Esophagus mucosa (tissue), 1 donor: ENCODE results near the gene CCL13. TPM values are rescaled to one million over a fixed set of nuclear protein-coding genes. Genes with fewer than 3 reads are reported as not detected.

ENCODE experiments used
- ATAC-seq: fragments of 200-7000 bp; cut with Tn5 transposase; one replicate; pipeline ENCODE4 v1.9.1; 2020
- total RNA-seq: library from RNA; stranded (reverse); gene quantifications from one replicate; pipeline ENCODE4 v1.2.4, GENCODE V29; 2023
- donor health status: DM: yes; HTN: yes; CAD: no.

Gene CCL13
- total RNA-seq, 1 donor from 2014 or later: 0.24 TPM

GRCh38 chr17:34386697-34387550 is 30.6 kb downstream of the CCL13 start:
- no peak for ATAC-seq

GRCh38 chr17:34387566-34387965 is 31.3 kb downstream of the CCL13 start:
- no peak for ATAC-seq

GRCh38 chr17:34389126-34389750 is 33.0 kb downstream of the CCL13 start:
- ATAC-seq: no peak

GRCh38 chr17:34390649-34391048 is 34.4 kb downstream of the CCL13 start:
- ATAC-seq: no peak

GRCh38 chr17:34391241-34391640 is 35.0 kb downstream of the CCL13 start:
- ATAC-seq: no peak

- no peak for ATAC-seq
Measured at GRCh38 chr17:34393401-34393800, 37.1 kb downstream of the CCL13 start.

GRCh38 chr17:34397265-34397664 is 41.0 kb downstream of the CCL13 start:
- no peak for ATAC-seq

GRCh38 chr17:34398990-34399389 is 42.7 kb downstream of the CCL13 start:
- no peak for ATAC-seq

GRCh38 chr17:34399725-34400124 is 43.4 kb downstream of the CCL13 start:
- no peak for ATAC-seq

- no peak for ATAC-seq
Measured at GRCh38 chr17:34400301-34400931, 44.1 kb downstream of the CCL13 start.

- no peak for ATAC-seq
Measured at GRCh38 chr17:34401165-34401564, 44.9 kb downstream of the CCL13 start.

- ATAC-seq: no peak
Measured at GRCh38 chr17:34403006-34403405, 46.7 kb downstream of the CCL13 start.

GRCh38 chr17:34406226-34406625 is 49.9 kb downstream of the CCL13 start:
- no peak for ATAC-seq

Other genes with a start within 250 kb of the CCL13 start
- 2.2 TPM for gene CCL2, start 101.2 kb upstream of the CCL13 start, total RNA-seq
- not detected for gene CCL7, start 86.3 kb upstream of the CCL13 start, total RNA-seq
- gene CCL11, start 70.7 kb upstream of the CCL13 start, total RNA-seq: 0.28 TPM
- not detected for gene CCL8, start 37.0 kb upstream of the CCL13 start, total RNA-seq
- not detected for gene CCL1, start 6.8 kb downstream of the CCL13 start, total RNA-seq
- gene TMEM132E, start 223.1 kb downstream of the CCL13 start, total RNA-seq: not detected